Hypothalamus (tissue), 51 donors: Measurements from ENCODE around the gene DCUN1D3.
"Not testable (repeated sequence)": the region's sequence is repeated elsewhere in the genome, so short reads cannot be mapped to it uniquely, and the experiment has no call there.

ENCODE experiments used
- DNase-seq, 51 donors: peaks; one replicate each; lab custom pipeline; 2025; lab: John Stamatoyannopoulos, UW

DCUN1D3 gene

DNA sequence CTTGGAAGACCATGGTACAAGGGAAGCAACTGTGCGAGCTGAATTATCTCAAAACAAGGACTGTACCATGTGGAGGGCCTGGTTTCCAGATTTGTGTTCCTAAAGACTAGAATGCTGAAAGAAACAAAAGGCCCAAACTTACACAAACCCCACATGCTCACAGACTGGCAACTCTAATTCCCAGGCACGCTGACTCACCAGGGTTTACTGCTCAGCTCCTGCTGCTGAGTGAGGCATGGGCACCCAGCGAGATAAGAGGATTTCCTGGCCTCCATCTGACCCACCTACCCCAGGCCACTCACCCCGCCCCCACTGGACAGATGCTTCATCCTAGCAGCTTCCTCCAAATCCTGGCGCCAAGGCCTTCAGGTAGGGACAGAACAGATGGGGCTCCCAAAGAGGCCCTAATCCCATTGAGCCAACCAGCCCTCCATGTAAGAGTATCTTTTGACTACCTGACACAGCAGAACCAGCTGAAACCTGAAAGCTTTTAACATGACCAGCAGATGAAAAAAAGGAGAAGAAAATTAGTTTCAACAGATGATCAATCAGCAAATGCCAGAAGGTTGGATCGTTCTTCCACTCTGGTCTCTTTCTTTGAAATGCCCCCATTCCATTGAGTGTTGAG lies 33.9 kb downstream of the DCUN1D3 start:
- DNase-seq: peak in 2 of 51 donors; percentile 19 to 43

DNA sequence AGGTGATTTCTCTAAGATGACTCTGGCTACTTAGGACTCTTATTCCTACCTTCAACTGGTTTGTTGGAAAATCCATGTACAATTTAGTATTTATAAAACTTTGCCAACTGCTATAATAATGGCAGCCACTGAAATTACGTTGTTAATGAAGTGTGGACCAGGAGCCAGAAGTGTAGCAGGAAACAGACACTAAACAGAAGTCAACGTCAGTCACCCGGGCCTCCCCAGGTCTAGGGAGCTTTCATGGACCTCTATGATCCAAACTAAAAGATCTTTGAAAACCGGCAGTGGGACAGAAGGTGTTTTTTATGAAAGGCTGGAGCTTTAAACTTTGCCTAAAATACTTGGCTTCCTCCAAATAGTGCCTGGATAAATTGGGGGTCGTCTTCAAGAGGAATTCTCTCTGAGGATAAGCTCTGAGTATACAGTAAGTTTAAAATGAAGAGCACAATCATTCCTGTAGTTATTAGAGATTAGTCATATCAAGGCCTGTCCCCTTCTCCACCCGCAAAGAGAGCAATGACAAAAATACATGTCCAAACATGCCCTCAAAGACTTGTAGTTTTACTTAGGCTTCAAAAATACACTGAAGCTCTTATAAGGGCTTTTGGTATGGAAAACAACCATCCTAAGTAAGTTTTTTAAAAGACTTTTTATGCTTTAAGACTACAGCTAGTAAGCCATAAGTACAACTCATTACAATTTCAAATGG lies 34.6 kb downstream of the DCUN1D3 start:
- DNase-seq: no peak

DNA sequence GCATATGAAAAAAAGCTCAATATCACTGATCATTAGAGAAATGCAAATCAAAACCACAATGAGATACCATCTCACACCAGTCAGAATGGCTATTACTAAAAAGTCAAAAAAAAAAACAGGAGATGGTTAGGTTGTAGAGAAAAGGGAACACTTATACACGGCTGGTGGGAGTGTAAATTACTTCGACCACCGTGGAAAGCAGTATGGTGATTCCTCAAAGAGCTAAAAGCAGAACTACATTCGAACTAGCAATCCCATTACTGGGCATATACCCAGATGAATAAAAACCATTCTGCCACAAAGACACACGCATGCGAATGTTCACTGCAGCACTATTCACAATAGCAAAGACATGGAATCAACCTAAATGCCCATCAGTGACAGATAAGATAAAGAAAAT lies 35.8 kb downstream of the DCUN1D3 start:
- not testable (repeated sequence) for DNase-seq

DNA sequence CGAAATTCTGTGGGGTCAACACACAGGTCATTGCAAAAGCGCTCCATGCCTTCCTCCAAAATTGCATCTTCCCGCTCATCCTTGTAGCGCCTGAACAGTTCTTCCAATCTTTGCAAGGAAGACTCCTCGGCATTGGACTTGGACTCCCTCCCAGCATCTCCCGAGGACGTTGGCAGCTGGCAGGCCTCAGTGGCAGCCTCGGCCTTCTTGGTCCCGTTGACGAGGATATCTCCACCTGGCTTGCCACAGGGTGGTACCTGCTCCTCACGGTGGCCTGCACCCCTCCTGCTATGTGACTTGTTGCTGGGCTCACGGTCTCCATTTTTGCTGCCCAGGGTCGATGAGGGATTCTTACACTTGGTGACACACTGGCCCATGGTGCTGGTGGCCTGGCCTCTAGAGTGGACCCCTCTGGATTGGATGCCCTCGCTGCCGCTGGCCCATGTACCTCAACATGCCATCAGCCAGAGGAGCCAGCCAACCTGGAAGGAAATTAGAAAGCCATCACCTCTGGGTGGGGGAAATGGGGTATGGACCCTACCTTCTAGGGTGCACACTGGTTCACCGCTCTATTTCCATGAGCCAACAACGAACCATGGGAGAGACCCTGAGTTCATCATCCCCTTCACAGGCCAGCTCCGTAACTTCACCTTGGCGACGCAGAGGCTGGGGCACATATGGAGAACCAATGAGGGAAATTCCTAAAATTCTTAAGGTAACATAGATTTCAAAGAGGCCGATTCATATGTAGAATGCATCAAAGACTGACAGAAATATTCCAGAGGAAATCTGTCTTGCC lies 37.8 kb downstream of the DCUN1D3 start:
- no peak for DNase-seq

DNA sequence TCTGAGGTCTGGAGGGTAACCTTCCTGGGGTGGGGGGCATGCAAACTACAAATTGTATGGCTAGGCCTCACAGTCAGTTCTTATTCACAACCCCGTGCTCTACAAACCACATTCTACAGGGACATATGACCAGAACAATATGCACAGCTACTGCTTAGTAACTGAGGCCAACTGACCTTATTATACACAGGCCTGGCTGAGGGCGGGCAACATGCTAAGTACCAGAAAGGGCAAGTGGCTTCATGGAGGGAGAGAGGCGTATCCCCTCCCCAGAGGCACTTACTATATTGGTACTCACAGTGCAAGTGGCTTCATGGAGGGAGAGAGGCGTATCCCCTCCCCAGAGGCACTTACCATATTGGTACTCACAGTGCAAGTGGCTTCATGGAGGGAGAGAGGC lies 39.2 kb downstream of the DCUN1D3 start:
- not testable (repeated sequence) for DNase-seq

DNA sequence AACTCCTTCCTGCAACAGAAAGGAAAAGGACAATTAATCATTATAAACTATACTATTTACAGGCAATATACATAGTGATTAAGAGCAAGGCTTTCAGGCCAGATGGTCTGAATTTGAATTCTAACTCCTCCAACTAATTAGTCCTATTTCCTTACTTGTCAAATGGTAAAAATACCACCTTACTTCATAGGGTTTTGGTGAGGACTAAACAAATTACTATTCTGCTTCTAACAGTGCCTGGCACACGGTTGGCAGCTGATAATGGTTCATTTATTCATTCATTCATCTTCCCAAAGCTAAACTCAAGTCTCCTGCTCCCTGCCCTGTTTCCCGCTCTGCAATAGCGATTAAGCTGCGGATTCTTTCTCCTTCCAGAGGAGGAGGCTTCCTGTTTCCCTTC lies 39.8 kb downstream of the DCUN1D3 start:
- DNase-seq: no peak

DNA sequence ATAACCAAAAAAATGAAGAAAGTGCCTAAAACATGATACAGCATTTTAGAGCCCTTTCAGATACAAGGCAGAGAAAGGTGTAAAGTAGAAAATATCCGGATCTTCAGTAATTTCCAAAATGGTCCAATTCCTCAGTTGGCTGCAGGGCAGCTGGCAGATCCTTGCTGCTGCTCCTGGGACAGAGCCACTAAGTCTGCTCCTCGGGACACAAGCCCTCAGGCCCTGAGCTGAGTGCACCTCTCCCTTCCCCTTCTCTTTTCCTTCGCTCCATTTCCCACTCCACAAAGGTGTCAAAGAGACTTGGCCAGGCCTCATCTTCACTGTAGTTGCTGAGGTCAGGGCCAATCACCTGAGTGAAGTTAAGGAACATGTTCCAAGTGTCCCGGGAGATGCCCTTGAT lies 40.5 kb downstream of the DCUN1D3 start:
- DNase-seq: peak in 6 of 51 donors; percentile 8 to 36 (median 12)

DNA sequence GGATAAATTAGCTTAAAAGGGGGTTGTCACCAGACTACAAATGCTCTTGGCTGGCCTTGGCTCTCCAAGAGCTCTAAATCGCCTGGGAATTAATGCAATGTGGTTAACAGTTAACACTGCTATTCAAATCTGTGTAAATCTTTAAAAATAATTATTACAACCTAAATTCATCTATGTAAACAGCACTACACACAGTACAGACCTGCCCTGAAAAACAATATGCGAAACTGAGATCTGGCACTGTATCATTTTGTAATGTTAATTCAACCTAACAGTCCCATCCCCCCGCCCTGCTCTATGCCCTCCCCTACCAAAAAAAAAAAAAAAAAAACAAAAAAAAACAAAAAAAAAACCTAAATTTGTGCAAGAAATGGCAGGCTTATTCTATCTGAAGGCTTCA lies 40.9 kb downstream of the DCUN1D3 start:
- DNase-seq: no peak

DNA sequence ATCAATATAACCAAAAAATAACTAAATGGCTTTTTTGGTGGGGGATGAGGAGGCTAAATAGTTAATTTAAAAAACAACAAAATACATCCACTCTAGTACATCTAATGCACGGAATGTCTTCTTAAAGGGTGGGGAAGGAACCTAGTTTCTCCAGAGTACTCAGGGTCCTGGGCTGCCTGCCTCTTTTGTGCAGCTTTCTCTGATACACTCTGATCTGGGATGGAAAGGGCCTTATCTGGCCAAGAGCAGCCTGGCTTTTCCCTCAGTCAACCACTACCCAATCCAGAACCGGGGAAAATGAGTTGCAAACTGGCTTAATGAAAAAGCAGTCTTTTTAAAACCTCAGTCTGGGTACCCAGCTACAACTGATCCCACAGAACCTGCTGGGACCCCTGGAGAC lies 42.9 kb downstream of the DCUN1D3 start:
- no peak for DNase-seq

DNA sequence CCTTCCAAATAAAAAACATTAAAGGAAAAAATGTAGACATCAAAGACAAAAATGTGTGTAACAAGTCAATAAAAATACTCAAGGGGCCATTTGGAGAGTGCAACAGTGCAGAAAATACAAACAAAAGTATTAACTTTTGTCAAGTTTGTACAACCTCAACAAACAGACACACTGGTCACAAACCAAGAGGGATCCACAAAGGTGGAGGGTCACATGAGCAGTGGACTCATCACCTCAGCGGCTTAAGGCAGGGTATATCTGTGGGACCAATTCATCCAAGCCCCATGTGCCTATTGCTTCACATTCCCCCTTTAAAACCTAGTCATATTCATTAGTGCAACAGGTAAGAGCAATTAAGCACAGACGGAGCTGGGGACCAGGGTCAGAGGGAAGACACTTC lies 45.2 kb downstream of the DCUN1D3 start:
- no peak for DNase-seq

DNA sequence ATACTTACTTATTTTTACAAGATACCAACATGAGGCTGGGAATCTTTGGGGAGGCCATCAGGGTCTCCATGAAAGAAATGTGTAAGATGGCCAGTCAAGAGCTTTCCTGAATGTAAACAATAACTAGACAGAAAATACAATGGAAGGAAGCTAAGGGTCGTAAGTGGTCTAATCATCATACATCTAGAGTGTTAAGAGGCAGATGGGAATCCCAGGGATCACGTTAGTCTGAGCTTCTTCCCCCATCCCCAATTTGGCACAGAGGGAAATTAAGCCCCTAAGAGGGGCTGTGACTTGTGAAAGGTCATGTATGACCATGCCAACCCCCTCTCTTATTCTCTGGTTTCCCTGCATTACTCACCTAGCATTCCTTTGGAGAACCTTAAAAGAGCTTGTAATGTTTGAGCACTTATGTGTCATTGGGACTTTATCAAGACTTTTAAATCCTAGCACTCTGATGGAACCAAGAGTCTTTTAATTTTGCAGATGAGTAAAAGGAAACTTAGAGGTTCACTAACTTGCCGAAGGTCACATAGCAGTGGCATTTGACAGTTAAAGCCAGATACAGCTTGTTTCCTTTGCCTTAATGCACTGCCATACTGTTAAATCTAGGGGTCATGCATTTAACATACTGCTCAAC lies 46.1 kb downstream of the DCUN1D3 start:
- DNase-seq: no peak

DNA sequence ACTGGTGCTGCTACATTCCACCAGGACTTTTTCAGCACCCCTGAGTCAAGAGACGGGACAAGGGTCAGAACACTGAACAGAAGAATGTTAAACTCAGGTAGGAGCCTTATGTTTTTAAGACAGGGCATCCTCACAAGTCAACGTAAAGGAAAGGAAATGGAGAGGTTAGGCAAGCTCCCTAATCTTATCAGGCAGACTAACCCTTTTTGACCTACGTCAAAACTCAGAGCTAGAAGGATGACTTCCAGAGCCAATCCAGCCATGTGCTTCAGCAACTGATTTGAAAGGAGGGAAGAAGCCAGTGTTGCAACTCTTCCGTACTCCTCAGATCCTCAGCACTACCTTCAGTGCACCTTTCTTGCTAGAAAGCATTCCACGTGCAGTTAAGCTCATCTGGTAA lies 47.0 kb downstream of the DCUN1D3 start:
- no peak for DNase-seq

DNA sequence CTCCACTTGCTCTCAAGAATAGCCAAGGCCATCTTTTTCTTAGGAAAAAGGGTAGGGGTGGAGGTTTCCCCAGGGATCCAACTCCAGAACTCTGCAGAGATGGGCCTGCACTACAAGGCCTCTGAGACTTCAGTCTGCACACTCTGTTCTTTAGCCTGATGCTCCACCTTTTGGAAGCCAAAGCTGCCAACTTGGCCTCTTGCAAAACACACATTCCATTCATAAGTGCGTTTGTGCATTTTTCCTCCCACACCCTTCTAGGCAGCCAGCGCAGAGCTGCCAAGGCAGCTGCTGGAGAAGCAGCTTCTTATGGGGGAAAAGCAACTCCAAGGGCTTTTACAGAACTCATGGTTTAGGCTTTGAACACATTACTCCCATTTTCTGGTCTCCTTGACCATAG lies 48.6 kb downstream of the DCUN1D3 start:
- DNase-seq: peak in 15 of 51 donors; percentile 3 to 64 (median 26)

DNA sequence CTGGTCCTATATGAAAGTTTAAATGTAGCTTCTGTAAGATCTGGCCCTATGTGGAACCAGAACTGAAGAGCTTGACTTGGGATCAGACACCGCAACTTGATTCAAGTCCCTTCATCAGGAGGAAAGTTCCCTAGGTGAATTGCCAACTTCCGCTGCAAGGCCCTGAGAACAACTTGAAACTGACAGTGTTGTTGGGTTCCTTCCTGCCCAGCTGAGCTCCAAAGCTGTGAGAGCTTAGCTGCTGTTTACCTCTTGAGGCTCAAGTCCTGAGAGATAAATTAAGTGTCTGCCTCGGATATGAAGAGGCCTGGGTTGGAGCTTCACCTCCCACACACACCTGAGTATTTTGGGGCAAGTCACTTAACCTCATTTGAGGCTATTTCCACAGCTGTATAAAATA lies 49.2 kb downstream of the DCUN1D3 start:
- peak in 1 of 51 donors; percentile 21 for DNase-seq

DNA sequence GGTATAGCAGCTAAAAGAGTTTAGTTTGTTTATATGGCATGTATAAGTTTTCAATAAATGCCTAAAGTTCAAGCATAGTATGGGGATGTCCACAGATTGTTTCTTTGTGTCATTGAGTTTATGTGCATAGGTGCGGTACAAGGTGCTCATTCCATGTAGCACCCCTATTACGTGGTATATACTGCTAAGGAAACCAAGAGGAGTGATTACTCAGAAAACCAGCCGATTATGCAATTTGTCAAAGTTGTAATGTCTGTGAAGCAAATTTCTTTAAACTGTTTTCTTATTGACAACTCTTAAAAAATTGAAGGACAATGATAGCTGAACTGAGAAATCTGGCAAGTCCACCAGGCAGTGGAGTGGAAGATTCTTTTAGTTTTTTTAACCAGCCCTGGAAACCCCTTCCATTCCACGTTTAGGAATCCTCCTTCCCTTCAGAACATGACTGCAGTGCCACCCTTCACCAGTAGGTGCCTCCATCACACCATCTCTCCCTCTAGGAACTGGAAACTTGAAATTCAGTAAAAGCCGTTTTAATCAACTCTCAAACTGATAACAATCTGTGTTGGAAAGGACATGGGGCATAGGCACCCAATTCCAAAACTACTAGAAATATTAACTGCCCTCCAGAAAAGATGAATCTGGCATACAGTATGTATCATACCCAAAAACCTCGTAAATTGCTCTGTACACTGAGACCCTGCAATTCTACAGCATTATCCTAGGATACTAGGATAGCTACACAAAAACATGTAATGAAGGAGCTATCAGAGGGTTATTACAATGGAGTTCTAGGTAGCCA lies 50.4 kb downstream of the DCUN1D3 start:
- DNase-seq: peak in 37 of 51 donors; percentile 4 to 73 (median 41)

DNA sequence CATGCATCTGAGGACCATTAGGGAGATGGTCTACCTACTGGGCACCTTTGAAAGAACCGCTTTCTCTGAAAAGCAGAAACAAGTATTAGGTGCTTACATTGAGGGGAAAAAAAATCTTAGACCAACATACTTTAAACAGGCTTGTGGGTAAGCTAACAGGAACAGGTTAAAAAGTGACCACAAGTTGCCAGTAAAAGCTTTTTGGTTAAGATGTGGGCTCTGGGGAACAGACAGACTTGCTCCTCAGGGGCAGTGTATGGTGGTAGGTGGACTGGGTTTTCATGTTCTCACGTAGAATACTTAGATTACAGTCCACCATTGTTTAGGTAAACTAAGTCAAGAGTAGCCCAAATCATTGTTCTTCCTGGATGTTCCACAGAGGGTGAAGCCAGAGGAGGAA lies 52.6 kb downstream of the DCUN1D3 start:
- no peak for DNase-seq

DNA sequence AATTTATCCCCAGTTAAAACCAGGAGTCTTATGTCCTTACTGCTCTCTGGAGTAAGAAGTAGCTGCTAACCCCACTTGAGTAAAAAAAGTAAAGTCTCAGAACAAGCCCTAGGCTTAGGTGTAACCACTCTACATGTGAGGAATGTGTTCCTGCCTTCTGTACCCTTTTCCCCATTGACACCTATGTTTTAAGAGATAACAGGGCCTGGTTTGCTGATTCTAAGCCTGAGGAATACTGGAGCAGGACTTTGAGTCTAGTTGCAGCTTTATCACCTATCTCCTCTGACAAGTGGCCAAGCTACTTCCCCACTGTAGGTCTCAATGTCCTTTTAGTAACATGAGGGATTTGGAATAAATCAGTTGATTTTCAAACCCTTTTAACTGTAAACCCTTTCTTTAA lies 53.6 kb downstream of the DCUN1D3 start:
- DNase-seq: no peak

DNA sequence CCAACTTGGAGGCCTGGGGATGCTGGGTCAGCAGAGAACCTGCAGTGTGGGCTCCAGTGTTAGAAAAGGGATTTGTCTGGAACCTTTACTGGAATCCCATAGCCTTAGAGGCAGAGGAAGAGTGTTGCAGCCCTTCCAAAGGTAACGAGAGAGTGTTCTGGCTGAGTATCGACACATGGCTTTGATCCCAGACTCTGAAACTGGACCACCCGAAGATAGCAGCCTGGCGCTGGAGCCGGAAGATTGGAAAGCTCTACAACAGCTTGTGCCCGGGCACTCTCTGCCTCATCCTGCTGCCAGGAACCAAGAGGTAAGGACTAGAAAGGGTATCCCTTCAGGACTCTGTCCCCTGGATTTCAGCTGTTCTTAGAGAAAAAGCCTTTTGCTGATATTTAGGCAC lies 54.1 kb downstream of the DCUN1D3 start:
- DNase-seq: no peak

DNA sequence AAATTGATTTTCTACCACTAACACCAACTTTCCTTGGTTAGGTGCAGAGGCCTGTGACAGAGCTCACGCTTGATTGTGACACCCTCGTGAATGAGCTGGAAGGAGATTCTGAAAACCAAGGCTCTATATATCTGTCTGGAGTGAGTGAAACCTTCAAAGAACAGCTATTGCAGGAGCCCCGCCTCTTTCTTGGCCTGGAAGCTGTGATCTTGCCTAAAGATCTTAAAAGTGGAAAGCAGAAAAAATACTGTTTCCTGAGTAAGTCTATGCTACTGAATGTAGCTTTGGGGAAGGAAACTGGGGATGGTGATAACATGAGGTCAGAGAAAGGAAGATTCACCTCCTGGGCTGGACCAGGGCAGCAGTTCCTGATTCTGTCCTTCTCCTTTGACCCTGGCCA lies 55.6 kb downstream of the DCUN1D3 start:
- DNase-seq: no peak

DNA sequence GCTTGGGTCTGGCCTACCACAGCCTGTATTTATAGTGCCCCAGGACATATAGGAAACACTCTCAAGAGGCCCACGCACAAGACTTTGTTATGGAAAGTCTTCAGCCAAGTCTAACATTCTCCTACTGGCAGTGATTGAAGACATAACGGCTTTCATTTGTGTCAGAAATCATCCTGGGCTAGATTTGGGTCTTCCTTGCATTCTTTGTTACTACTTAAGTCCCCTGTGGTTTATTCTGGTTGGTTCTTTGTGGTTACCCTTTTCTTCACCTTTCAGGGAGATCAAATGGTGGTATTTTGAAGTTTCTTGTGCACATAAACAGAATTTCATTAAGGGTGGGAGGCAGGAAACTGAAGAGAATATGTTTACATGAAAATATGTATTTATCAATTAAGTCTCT lies 56.1 kb downstream of the DCUN1D3 start:
- DNase-seq: no peak
